Stomach smooth muscle (tissue), 2 donors: Measurements from ENCODE around the gene PPP1R12A.
A peak's percentile ranks its signal among the peaks of the same experiment; 100 is the strongest.
"Not testable (repeated sequence)": the region's sequence is repeated elsewhere in the genome, so short reads cannot be mapped to it uniquely, and the experiment has no call there.

Experiments used
- H3K27ac ChIP-seq: one replicate; pipeline ENCODE4 v1.7.0; 2013; ENCODE audit warnings: mild to moderate bottlenecking, low read length, inconsistent platforms
- H3K27me3 ChIP-seq, 2 donors: one replicate each; pipeline ENCODE4 v1.7.0; 2013; ENCODE audit warnings: low read length in 2 of 2; ENCODE audit not compliant: insufficient read depth in 2 of 2, control insufficient read depth in 1 of 2
- H3K36me3 ChIP-seq, 2 donors: one replicate each; pipeline ENCODE4 v1.7.0; 2013; ENCODE audit warnings: low read length in 2 of 2; ENCODE audit not compliant: control insufficient read depth in 2 of 2, insufficient read depth in 2 of 2
- H3K4me1 ChIP-seq: one replicate; pipeline ENCODE4 v1.7.0; 2013; ENCODE audit warnings: low read length; ENCODE audit not compliant: control insufficient read depth, insufficient read depth
- H3K4me3 ChIP-seq, 2 donors: one replicate each; pipeline ENCODE4 v1.7.0; 2013; ENCODE audit warnings: low read length in 2 of 2
- H3K9ac ChIP-seq, 2 donors: one replicate each; pipeline ENCODE4 v1.7.0; 2013; ENCODE audit warnings: low read length in 2 of 2, mild to moderate bottlenecking in 1 of 2
- H3K9me3 ChIP-seq, 2 donors: one replicate each; pipeline ENCODE4 v1.7.0; 2013; ENCODE audit warnings: low read length in 2 of 2; ENCODE audit not compliant: control insufficient read depth in 2 of 2
- donor health status: healthy.
- donor health status: Pancreatic carcinoma.

The PPP1R12A gene

DNA sequence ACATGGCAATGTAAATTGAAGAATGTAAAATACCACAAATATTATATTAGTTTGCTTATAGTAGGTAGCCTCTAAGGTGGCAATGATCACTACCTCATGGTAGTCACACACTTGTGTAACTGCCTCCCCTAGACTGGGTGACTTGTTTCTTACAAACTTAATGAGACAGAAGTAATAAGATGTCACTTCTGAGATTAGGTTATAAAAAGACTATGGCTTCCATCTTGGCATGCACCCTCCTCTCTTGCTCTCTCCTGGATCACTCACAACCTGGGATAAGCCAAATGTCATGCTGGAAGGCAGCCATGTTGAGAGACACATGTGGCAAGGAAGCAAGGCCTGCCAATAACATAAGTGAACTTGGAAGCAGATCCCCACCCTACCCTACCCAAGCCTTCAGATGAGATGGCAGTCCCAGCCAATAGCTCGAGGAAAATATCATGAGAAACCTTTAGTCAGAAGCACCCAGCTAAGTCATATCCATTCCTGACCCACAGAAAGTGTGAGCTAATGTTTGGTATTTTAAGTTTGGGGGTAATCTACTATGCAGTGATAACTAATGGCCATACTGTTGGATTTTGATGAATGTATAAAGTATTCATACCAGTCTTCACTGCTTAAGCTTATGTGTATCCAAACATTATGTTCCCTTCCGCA, 43.3 kb downstream of the PPP1R12A start:
- H3K4me1 ChIP-seq, result peaks cover 9% of the 10 kb centered on the region
- H3K9ac ChIP-seq, result no peak overlapping the region
- no peaks in the 10 kb centered on the region for H3K9me3 ChIP-seq
- no peaks in the 10 kb centered on the region for H3K27me3 ChIP-seq
- H3K27ac ChIP-seq, result no peak overlapping the region
- no peak overlapping the region for H3K4me3 ChIP-seq
- H3K36me3 ChIP-seq, result no peaks in the 10 kb centered on the region

DNA sequence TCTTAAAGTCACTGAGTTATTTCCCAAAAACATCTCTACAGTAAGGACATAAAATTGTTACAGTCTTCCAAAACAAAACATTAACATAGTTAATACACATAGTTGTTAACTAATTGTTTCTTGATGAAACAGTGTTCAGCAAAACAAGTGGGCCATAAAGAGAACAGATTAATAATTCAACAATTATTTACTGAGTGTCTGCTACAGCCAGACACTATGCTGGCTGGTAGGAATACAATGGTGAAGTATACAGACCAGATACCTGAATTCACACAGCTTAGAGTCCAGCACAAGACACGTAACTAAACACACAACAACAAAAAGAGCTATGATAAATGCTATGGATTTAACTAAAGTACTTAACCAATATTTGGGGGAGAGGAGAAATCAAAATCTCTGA, 47.0 kb downstream of the PPP1R12A start:
- H3K4me1 ChIP-seq, result peaks cover 9% of the 10 kb centered on the region

DNA sequence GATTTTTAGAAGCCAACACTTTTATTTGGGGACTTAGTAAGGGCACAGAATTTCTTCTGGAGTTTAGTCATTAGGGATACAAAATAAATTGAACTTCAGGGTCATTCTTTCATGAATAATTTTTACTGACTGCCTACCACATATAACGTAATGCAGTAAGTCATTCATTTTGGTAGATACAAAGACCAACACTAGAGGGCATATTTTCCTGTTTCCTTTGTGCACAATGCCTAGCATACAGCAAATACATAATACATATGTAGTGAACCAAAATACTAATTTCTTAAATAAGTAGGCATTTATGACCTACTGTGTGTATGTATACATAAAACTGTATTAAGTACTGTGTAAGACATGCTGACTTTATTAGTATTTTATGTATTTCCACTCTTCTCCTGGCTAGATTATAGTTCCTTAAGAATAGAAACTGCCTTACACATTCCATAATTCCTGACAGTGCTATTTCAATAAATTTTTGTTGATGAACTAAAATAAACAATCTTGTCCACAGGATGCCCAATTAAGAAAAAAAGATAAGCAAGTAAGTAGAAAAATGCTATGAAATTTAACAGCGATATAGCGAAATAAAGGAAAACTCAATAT, 47.9 kb downstream of the PPP1R12A start:
- Histone ChIP-seq H3K36me3 (no peaks in the 10 kb centered on the region), H3K27me3 (no peaks in the 10 kb centered on the region), H3K9ac (no peak overlapping the region), H3K9me3 (no peaks in the 10 kb centered on the region), H3K4me3 (no peak overlapping the region), H3K4me1 (peaks cover 9% of the 10 kb centered on the region), H3K27ac (no peak overlapping the region)

More for the DNA sequence above, 47.0 kb downstream of the PPP1R12A start:
- Histone ChIP-seq H3K36me3 (no peaks in the 10 kb centered on the region), H3K9me3 (no peaks in the 10 kb centered on the region), H3K27ac (no peak overlapping the region), H3K4me3 (no peak overlapping the region), H3K27me3 (no peaks in the 10 kb centered on the region), H3K9ac (no peak overlapping the region)

DNA sequence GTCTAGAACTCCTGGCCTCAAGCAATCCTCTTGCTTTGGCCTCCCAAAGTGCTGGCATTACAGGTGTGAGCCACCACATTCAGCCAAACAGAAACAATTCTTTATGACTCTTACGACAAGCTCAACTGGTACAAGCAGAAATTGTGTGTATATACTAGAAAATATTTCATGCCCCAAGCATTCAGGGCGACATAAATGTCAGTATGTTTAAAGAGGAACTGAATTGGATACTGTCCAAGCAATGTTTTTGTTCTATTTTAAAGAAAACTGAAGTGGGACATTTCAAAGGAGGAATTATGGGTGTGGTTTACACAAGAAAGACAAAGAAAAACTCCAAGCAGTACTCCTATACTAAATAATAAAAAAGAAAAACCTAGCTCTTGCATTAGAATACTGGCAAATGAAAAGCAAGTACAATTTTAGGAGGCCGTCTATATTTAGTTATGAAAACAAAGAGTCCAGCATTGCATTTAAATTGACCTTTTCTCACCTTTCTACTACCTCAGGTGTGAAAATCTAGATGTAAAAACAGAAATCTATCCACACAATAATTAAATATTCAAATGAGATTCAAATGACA, 48.9 kb downstream of the PPP1R12A start:
- H3K9ac ChIP-seq, result no peak overlapping the region
- no peaks in the 10 kb centered on the region for H3K27me3 ChIP-seq
- no peak overlapping the region for H3K4me3 ChIP-seq
- no peaks in the 10 kb centered on the region for H3K36me3 ChIP-seq
- H3K27ac ChIP-seq, result no peak overlapping the region
- H3K4me1 ChIP-seq, result peaks cover 11% of the 10 kb centered on the region
- H3K9me3 ChIP-seq, result no peaks in the 10 kb centered on the region

DNA sequence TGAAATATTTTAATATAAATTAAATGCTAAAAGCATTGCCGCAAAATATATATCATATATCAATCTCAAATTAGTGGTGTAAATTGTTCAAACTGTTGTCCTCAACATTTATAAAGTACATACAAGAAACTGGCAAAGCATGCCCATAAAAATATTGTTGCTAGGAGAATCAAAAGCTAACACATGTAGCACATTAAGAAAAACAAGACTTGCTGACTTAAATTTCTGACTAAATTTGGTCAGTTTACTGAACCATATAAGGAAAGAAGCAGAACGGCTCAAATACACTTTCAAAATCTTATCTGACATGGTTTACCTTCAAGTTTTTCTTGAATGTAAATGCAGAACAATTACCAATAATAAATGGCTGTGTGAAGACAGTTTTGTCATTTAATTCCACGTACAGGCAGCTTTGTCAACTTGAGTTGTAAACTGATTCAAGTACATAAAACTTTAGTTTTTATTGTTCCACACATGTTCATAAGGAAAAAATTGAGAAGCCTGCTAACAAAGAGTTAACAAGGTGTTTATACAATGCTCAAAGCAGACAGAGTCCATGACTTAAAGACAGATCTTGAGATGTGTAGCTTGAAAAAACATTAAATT, 50.4 kb downstream of the PPP1R12A start:
- Histone ChIP-seq H3K4me3 (peak overlapping the region in 1 of 2 donors; percentile 34), H3K9ac (no peak overlapping the region), H3K36me3 (no peaks in the 10 kb centered on the region), H3K4me1 (peaks cover 14% of the 10 kb centered on the region), H3K27me3 (no peaks in the 10 kb centered on the region), H3K9me3 (no peaks in the 10 kb centered on the region), H3K27ac (no peak overlapping the region)

DNA sequence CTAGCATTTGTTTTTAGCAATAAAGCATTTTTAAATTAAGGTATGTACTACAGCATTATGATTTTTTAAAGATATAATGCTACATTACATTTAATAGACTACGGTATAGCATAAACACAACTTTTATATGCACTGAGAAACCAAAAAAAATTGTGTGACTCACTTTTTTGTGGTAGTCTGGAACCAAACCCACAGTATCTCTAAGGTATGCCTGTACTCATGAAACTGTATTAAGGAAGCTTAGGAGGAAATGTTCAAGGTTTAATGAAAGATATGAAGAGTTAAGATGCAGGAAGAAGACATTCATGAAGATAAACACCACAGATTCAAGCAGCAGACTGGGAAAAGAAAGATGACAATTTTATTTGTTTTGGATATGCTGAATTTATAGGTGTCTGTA, 51.7 kb downstream of the PPP1R12A start:
- Histone ChIP-seq H3K9me3 (no peaks in the 10 kb centered on the region), H3K36me3 (no peaks in the 10 kb centered on the region), H3K9ac (no peak overlapping the region), H3K27me3 (no peaks in the 10 kb centered on the region), H3K4me3 (peak overlapping the region in 1 of 2 donors; percentile 11), H3K4me1 (peaks cover 9% of the 10 kb centered on the region), H3K27ac (no peak overlapping the region)

DNA sequence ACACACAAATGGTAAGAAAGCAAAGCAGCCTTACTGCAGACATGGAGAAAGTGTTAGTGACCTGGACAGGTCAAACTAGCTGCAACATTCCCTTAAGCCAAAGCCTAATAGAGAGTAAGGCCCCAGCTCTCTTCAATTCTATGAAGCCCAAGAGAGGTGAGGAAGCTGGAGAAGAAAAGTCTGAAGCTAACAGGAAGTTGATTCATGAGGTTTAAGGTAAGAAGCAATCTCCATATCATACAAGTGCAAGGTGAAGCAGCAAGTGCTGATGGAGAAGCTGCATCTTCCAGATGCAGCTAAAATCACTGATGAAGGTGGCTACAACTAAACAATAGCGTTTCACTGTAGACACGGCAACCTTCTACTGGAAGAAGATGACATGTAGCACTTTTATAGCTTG, 53.5 kb downstream of the PPP1R12A start:
- Histone ChIP-seq H3K4me1 (peaks cover 9% of the 10 kb centered on the region), H3K4me3 (no peak overlapping the region), H3K9ac (no peak overlapping the region), H3K27ac (no peak overlapping the region), H3K27me3 (no peaks in the 10 kb centered on the region), H3K9me3 (no peaks in the 10 kb centered on the region), H3K36me3 (no peaks in the 10 kb centered on the region)

DNA sequence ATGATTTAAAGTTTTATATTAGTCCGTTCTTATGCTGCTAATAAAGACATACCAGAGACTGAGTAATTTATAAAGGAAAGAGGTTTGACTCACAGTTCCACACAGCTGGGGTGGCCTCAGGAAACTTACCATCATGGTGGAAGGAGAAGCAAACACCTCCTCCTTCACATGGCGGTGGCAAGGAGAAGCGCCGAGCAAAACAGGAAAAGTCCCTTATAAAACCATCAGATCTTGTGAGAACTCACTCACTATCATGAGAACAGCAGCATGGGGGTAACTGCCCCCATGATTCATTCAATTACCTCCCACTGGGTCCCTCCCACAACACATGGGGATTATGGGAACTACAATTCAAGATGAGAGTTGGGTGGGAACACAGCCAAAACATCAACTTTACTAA, 56.4 kb downstream of the PPP1R12A start:
- H3K27me3 ChIP-seq, H3K36me3 ChIP-seq, H3K9ac ChIP-seq, H3K4me3 ChIP-seq, H3K9me3 ChIP-seq, H3K27ac ChIP-seq, H3K4me1 ChIP-seq: not testable (repeated sequence)

DNA sequence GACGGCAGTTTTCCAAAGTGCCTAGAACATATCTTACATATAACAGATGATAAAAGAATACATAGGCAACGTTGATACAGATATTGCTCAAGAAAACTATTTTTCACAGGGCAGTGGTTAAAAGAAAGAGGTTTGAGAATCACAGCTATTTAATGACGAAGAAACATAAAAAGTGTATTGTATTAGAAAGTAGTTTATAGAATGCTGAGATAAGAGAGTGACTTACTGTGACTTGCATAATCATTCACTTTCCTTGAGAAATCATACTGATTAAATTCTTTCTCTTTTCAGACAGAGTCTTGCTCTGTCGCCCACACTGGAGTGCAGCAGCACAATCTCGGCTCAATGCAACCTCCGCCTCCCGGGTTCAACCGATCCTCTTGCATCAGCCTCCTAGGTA, 57.7 kb downstream of the PPP1R12A start:
- Histone ChIP-seq H3K4me3 (no peak overlapping the region), H3K4me1 (peaks cover 9% of the 10 kb centered on the region)

DNA sequence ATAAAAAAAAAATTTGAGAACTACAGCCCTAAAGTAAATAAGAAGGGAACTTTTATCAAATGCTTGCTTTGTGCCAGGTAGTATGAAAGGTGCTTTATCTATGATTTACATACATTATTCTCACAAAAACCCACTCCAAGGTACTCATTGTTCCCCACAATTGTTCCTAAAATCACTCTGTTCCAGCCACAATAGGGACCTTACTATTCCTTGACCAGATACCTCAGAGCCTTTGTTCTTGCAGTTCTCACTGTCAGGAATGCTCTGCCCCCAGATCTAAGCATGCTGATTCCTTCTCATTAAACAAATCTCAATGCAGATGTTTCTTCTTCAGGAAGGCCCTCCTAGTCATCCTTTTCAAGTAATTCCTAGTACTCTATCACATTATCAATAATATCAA, 60.2 kb downstream of the PPP1R12A start:
- Histone ChIP-seq H3K27me3 (no peaks in the 10 kb centered on the region), H3K27ac (no peak overlapping the region), H3K4me1 (no peaks in the 10 kb centered on the region), H3K4me3 (no peak overlapping the region), H3K9me3 (no peaks in the 10 kb centered on the region), H3K36me3 (peaks cover 0 to 2% of the 10 kb centered on the region in 2 donors), H3K9ac (no peak overlapping the region)

More for the DNA sequence above, 57.7 kb downstream of the PPP1R12A start:
- no peaks in the 10 kb centered on the region for H3K36me3 ChIP-seq
- H3K27ac ChIP-seq, result no peak overlapping the region
- H3K9me3 ChIP-seq, result no peaks in the 10 kb centered on the region
- no peak overlapping the region for H3K9ac ChIP-seq
- no peaks in the 10 kb centered on the region for H3K27me3 ChIP-seq

DNA sequence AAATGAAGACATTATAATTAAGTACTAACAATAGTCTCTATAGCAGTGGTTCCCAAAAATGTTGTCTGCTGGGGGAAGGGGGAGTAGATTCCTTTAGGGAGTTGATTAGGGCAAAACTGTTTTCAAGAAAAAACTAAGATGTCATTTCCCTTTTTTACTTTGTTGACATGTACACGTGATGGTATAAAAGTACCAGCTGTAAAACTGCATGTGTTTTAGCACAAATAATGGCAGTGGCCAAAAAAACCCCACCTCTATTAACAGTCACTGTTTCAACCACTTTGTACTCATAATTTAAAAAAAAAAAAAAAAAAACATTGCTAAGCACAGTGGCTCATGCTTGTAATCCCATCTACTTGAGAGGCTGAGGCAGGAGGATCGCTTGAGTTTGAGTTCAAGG, 61.7 kb downstream of the PPP1R12A start:
- Histone ChIP-seq H3K27me3 (no peaks in the 10 kb centered on the region), H3K9ac (no peak overlapping the region), H3K4me3 (no peak overlapping the region), H3K4me1 (peaks cover 1% of the 10 kb centered on the region), H3K9me3 (no peaks in the 10 kb centered on the region), H3K36me3 (peaks cover 0 to 5% of the 10 kb centered on the region in 2 donors), H3K27ac (no peak overlapping the region)
